Lower leg skin (tissue), 3 donors: ENCODE data around the gene CNTFR.

ENCODE experiments used
- CTCF ChIP-seq, 3 donors: fragments of 450-650 bp; IDR thresholded peaks; one replicate each; pipeline ENCODE4 v1.5.1; 2016; ENCODE audit warnings: antibody characterized with exemption in 3 of 3, mild to moderate bottlenecking in 3 of 3, moderate library complexity in 2 of 3
- POLR2A ChIP-seq, 2 donors: fragments of 450-650 bp; IDR thresholded peaks; one replicate each; pipeline ENCODE4 v1.6.1; 2016 to 2017; ENCODE audit warnings: antibody characterized with exemption in 2 of 2, mild to moderate bottlenecking in 1 of 2, moderate library complexity in 1 of 2

DNA sequence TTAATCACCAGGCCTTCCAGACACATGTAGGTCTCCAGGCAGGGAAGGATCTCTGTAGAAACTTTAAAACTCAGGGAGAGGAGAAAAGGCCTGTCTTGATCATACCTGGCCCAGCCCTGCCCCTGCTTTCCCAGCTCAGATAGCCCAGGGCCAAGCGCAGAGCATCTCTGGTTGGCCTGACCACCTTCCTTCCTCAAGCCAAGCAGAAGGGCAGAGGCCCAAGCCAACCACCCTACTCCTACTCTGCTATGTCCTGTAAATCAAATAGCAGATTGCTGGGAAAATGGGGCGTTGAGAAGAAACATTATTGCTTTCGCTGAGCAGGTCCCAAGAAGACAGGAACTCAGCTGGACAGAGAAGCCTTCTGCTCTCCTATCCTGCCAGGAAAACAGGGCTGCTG, 81.1 kb downstream of the CNTFR start:
- no peak for TF ChIP-seq CTCF (IDR thresholded peaks at IDR 0.05)
- no peak for TF ChIP-seq POLR2A (IDR thresholded peaks at IDR 0.05)
